GM10266 (cell line): ENCODE measurements around the gene FLYWCH2.
A peak's percentile ranks its signal among the peaks of the same experiment; 100 is the strongest.

Experiments
- DNase-seq: peaks from one replicate; pipeline ENCODE4 v3.0.0; 2012; ENCODE audit errors: extremely low spot score
- CTCF ChIP-seq: IDR thresholded peaks from 2 replicates; pipeline ENCODE4 v1.5.1; 2012; ENCODE audit warnings: mild to moderate bottlenecking, low read depth; ENCODE audit not compliant: control insufficient read depth, insufficient read depth; ENCODE audit errors: missing control alignments

The FLYWCH2 gene

GRCh38 chr16:2860826-2861567, 22.0 kb upstream of the FLYWCH2 start:
- no peak for DNase-seq
- no peak for TF ChIP-seq CTCF

- TF ChIP-seq CTCF, result no peak
- DNase-seq, result no peak
These were observed 17.4 kb upstream of the FLYWCH2 start for GRCh38 chr16:2865651-2866050.

GRCh38 chr16:2866431-2866830, 16.6 kb upstream of the FLYWCH2 start:
- DNase-seq, result no peak
- no peak for TF ChIP-seq CTCF

- DNase-seq, result no peak
- TF ChIP-seq CTCF, result no peak
These were observed 15.4 kb upstream of the FLYWCH2 start for GRCh38 chr16:2867661-2867986.

GRCh38 chr16:2867987-2868789, 14.8 kb upstream of the FLYWCH2 start:
- peak; percentile 97 for TF ChIP-seq CTCF
- DNase-seq, result peak; percentile 97

GRCh38 chr16:2871926-2872325, 11.1 kb upstream of the FLYWCH2 start:
- no peak for DNase-seq
- TF ChIP-seq CTCF, result no peak
